SK-N-MC (cell line): Measurements from ENCODE around the gene DDX47.

Source experiments
- EZH2 ChIP-seq: fragments of 200-600 bp; sonication (generic); IDR thresholded peaks from one replicate; pipeline ENCODE4 v1.6.1; 2017; ENCODE audit warnings: antibody characterized with exemption
- POLR2AphosphoS5 ChIP-seq: IDR thresholded peaks from 2 replicates; pipeline ENCODE4 v1.6.1; 2012; ENCODE audit warnings: mild to moderate bottlenecking, low read depth, low read length, borderline replicate concordance

DNA sequence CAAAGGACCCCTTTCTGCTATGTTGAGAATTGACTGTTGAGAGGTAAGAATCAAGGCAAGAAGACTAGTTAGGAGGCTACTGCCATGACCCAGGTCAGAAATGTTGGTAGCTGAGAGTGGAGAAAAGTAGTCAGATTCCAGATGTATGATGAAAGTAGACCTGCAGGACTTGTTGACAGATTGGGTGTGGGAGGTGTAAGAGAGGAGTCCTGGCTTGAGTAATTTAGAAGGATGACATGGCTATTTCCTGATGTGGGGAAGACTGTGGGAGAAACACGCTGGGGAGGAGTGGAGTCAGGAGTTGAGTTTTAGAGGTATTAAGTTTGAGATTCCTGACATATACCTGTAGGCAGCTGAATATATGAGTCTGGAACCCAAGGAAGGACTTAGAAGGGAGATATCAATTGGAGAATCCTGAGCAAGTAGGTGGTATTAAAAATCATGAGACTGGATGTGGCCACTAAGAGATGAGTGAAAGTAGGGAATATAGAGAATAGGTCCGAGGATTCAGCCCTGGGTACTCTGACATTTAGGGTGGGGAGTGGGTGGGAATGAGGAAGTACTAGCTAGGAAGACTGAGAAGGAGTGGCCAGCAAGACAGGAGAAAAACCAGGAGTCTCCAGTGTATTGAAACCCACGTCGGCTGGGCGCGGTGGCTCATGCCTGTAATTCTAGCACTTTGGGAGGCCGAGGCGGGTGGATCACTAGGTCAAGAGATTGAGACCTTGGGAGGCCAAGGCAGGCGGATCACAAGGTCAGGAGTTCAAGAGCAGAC lies 12.6 kb upstream of the DDX47 start:
- TF ChIP-seq POLR2AphosphoS5 (no peak), EZH2 (no peak)
